SK-MEL-5 (cell line): ENCODE measurements around the gene FOCAD. TPM values are rescaled to one million over a fixed set of nuclear protein-coding genes. Genes with fewer than 3 reads are reported as not detected.
A peak's percentile ranks its signal among the peaks of the same experiment; 100 is the strongest.
"Not testable (repeated sequence)": the region's sequence is repeated elsewhere in the genome, so short reads cannot be mapped to it uniquely, and the experiment has no call there.

Experiments
- DNase-seq: peaks from one replicate; pipeline ENCODE4 v3.0.0-alpha.2; 2016; ENCODE audit warnings: low read depth, low spot score
- in situ Hi-C: cut with HindIII; loops from 2 replicates; pipeline ENCODE4 v1.10.0; 2016; ENCODE audit warnings: low sequenced_read_pairs, high pct_unique_total_duplicates, low pct_unique_long_range_greater_than_20kb
- total RNA-seq: library from RNA; depleted of rRNA; stranded (reverse); fragments of >200 nt; shearing (Covaris generic); gene quantifications from 2 replicates; pipeline ENCODE4 v1.2.3, GENCODE V29; 2014

FOCAD gene
- total RNA-seq, 1 experiment from 2014 or later = 37.3 TPM

DNA sequence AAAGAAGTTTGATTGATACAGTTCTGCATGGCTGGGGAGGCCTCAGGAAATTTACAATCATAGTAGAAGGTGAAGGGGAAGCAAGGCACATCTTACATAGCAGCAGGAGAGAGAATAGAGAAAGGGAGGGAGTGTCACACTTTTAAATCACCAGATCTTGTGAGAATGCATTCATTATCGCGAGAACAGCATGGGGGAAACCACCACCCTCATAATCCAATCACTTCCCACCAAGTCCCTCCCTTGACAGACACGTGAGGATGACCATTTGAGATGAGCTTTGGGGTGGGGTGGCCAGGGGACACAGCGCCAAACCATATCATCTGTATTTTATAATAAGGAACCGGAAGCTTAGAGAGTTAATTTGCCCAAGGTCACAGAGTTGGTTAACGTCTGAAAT is 13.7 kb upstream of the FOCAD start:
- in situ Hi-C loops = no loop called here
- DNase-seq = peak; percentile 58

DNA sequence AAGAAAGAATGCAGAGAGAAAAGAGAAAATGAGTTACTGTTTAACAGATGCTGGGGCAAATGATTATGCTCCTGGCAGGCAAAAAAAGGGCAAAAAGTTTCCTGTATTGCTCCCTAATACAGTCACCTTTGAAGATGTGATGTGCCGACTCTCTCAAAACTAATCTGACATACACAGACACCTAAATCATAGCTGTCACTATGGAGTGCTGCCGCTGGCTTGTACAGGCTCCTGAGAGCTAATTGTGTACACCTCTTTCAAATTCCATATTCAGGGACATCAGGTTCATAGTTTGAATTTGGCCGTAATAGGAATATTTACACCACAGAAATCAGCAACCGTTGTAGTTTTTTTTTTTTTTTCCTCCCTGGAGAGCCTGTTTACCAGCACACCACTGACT is 12.4 kb upstream of the FOCAD start:
- in situ Hi-C loops = no loop called here
- no peak for DNase-seq

DNA sequence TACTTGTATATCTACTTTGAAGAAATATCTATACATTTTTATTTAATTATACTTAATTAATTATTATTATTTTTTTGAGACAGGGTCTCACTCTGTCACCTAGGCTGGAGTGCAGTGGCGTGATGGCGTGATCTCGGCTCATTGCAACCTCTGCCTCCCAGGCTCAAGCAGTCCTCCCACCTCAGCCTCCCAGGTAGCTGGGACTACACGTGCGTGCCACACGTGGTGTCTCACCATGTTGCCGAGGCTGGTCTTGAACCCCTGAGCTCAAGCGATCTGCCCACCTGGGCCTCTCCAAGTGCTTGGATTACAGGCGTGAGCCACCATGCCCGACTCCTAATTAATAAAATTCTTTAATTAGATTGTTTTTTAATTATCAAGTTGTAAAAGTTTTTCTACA is 10.5 kb upstream of the FOCAD start:
- in situ Hi-C loops = not testable (repeated sequence)

DNA sequence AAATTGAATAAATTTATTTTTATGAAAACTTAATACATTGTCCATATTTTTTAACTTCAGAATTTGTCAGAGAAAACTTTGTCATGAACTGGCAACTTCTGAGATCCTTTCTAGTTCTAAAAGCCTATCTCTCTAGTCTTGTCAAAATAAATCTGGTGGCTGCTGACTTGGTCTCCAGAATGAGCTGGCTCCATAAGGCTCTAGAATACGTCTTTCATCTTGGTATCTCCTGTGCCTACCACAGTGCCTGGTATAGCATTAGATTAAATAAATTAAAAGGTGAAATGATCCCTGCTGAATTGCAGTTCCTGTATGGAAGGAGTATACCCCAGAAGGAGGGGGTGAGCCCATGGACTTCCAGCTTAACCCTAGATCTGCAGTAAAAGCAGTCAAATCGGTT is 2.6 kb upstream of the FOCAD start:
- no peak for DNase-seq
- in situ Hi-C loops = no loop called here

More for the DNA sequence above, 10.5 kb upstream of the FOCAD start:
- not testable (repeated sequence) for DNase-seq

DNA sequence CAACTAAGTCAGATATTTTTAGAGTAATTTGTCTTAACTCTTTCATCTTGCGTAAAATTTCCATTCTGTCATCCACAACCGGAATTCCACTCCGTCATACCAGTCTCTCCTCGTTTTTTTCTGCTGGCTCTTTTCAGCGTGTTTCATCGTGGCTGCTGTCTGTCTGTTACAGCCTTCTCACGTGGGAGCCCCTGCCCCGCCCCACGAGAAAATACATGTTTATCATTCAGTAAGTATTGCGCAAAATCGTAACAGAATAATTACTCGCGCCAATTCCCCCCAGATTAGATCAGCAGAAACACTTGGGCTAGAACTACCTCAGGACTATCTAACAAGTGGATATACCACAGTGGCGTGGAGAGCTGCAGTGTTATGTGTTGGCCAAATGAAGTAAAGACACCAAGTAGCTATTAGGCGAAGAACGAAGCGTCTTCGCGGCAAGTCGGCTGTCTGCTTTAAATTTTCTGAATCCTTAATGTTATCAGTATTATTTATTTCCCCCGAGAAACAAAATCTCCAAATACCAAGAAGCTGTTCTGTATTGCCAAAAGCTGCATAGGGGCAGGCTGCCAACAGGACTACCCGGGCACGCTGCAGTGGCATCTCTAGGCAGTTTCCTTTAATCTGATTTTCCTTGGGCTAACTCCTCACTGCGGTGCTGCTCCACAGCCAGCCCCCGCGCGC is 566 bp upstream of the FOCAD start:
- in situ Hi-C loops = no loop called here
- DNase-seq = peak; percentile 20

DNA sequence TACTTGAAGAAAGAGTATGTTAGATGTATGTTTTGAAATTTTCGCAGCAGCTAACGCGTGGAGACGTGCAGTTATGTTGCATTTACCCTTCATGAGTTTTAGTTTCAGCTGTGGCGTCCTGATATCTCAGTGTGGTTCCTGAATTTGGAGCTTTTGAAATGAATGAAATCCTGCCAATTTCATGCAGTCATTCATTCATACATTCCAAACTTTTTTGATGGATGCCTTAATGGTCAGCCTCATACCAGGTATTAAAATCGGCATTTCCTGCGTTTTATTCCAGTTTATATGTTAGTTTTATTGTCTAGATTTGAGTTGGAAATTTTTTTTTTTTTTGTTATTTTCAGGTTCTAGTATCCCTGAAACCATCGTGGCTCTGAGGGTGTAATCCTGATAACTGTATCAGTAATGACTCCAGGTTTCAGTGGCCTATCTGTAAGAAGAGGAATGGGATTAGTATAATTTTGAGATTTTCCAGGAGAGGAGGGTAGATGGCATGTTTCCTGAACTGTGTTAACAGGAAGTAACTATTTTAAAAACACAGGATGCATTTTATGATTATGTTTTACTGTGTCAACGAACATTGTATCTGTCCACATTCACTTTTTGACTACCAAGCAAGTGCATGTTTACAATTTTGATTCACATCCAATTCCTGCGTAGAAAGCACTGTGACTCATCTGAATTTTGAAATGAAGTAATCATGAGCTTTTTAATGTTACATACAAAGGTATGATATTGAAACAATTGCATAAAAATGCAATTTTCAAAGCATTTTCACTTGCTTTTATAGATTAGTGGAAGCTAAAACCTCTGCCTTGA is 1.0 kb downstream of the FOCAD start:
- in situ Hi-C loops = no loop called here
- DNase-seq = no peak

DNA sequence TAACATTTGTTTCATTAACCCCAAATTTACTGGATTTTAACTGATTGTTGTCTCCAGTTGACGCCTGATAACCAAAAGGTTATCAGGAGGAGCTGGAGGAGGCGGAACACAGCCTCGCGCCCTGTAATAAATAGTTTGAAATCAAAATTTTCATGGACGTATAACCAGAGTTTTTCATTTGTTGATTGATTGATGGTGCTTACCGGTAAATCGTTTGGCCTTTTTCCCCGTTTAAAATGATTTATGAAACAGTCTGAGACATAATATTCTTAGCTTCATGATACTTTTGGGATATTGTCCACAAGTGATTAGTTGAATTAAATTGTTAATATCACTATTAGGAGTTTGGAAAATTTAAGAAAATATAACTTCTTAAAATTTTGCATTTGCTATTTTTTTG is 1.7 kb downstream of the FOCAD start:
- in situ Hi-C loops = no loop called here

DNA sequence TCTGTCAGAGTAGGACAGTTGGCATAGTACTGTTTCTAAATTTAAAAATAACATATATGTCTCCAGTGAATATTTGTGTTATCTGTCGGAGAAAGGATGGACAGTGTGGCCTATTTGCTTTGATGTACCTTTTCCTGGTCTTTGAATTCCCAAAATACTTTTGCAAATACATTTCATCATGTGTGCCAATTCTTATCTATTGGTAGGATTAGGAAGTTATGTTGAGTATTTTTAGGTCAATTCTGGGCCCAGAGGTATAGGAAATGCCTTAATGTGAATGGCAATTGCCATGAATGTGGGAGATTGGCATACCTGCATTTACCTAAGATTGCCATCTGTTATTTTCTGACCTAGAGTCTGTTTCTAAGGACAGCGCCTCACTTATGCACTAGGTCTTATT is 5.8 kb downstream of the FOCAD start:
- in situ Hi-C loops = no loop called here
- no peak for DNase-seq

More for the DNA sequence above, 1.7 kb downstream of the FOCAD start:
- no peak for DNase-seq

DNA sequence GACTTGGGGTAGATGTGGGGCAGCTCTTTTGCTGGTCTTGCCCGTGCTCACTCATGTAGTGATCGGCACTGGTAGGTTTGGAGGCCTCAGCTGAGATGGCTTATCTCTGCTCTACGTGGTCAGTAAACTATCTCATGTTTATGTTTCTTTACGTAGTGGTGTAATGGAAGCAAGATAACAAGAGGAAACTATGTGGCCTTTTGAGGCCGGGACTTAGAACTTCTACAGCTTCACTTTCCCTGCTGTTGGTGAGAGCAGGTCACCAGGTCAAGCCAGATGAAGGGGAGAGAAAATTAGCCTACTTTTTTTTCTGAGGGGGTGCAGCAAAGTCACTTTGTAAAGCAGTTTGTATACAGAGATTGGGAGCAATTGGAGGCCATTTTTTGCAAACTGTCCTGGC is 8.5 kb downstream of the FOCAD start:
- in situ Hi-C loops = no loop called here
- no peak for DNase-seq

DNA sequence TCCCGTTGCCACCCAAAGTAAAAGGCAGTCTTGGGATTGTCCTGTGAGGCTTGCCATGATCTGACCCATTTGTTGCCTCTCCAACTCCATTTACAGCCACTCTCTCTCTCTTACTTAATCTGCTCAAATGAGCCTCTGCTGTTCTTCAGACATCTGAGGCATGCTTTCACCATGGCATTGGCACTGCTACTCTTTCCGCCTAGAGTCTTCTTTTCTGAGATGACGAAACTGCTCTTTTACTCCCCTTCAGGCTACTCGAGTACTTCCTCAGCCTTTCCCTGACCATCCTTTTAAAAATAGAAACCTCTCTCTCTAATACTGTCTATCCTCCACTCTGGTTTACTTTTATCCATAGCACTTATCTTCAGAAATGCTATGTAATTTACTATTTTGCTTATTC is 9.0 kb downstream of the FOCAD start:
- no peak for DNase-seq
- in situ Hi-C loops = no loop called here

DNA sequence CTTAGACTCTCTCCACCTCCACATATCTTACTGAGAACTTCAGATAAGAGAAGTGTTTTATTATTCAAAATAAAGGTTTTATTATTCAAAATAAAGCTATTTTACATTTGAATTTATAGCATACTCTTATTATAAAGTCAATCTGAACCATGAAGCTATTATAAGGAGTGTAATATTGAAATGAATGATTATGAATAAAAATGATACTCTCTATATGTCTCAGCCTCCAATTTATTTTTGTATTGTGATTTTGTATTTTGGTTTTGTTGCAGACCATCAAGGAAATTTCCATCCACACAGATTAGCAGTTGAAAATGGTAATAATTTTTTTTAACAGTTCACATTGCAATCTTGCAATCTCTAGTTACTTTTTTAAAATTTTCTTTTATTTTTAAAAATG is 10.2 kb downstream of the FOCAD start:
- in situ Hi-C loops = no loop called here
- DNase-seq = no peak

DNA sequence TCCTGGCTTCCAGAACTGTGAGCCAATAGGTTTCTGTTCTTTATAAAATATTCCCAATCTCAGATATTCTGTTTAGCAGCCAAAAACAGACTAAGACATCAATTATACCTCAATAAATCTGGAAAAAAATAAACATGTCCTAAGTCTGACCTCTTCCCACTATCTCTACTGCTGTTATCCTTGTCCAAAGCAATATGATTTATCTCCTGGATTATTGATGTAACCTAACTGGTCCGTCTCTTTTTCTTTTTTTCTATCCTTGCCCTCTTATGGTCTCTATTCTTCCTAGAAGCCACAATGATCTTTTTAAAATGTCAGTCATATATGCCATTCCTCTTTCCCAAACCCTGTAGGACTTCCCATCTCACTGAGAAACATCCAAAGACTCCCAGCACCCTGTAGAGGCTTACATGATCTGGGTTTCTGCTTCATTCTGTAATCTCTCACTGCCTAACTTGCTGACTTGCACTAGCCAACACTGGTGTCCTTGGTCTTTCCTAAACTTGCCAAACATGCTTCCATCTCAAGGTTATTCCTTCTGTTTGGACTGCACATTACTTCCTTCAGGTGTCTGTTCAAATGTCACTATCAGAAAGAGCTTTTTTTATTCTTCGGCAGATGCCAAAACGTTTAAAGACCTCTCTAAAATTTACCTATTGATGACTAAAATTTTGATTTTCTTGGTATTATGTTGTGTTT is 13.1 kb downstream of the FOCAD start:
- in situ Hi-C loops = no loop called here
- DNase-seq = no peak

DNA sequence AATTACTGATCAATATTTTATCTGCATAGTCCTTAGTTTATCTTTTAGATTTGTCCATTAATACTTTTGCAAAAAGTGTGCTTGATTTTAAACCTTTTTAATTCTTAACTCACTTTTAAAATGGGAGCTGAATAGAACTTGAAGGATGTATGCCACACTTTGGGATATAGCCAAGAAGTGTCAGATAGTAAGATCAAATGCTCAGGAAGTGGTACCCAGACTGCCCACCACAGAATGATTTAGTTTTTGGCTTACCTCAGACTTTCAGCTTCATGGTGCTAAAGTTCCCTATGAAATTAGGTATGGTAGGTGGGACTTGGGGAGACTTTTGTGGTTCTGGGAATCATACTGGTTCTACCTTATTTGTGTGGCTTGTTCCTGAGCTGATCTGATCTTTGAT is 14.7 kb downstream of the FOCAD start:
- in situ Hi-C loops = no loop called here
- DNase-seq = no peak

DNA sequence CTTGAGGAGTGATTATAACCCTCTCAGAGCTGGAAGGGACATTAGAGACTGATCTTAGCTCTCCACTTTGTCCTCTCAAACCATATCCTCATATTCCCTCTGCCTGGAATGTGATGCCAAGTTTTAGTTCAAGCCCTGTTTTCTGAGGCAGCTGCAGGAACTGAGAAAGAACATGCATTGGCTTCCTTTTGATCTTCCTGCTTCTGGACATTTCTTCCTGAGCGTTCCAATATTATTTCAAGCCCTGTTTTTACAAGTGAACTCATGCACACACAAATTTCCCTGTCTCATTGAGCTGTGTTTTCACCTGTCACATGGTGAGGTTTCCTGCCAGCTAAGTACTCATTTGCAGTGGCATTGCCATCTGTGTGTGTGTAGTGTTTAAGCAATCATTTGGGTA is 17.0 kb downstream of the FOCAD start:
- in situ Hi-C loops = no loop called here
- no peak for DNase-seq

DNA sequence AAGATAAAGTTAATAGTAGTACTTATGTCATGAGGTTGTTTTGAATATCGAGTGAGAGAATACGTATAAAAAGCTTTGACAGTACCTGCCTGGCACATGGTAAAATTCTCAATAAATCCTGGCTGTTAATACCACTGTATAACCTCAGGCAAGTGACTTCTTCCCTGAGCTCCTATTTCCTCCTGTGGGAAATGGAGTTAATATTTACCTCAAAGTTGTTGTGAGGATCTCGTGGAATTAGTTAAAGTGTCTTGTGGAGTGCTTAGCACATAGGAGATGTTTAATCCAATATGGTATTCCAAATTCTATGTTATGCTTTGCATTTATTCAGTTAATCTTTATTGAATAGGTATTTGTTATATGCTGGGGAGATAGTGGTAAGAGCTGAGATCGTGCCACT is 18.5 kb downstream of the FOCAD start:
- no peak for DNase-seq
- in situ Hi-C loops = no loop called here

DNA sequence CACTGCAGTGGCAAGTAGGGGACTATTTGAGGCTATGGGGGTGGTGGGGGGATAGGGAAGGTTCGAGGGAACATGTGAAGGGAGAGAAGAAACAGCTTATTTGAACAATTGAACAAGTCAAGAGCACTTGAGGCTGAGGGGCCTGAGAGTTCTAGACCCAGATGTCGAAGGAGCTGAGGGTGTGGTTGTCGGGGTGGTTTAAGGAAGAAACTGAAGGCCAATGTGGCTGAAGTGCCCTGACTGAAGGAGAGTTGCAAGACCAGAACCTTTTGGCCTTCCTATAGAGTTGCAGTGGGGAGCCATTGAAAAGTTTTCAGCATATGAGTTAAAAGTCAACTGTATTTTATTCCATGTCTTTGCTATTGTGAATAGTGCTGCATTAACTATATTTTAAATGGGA is 19.1 kb downstream of the FOCAD start:
- in situ Hi-C loops = no loop called here
- DNase-seq = no peak

DNA sequence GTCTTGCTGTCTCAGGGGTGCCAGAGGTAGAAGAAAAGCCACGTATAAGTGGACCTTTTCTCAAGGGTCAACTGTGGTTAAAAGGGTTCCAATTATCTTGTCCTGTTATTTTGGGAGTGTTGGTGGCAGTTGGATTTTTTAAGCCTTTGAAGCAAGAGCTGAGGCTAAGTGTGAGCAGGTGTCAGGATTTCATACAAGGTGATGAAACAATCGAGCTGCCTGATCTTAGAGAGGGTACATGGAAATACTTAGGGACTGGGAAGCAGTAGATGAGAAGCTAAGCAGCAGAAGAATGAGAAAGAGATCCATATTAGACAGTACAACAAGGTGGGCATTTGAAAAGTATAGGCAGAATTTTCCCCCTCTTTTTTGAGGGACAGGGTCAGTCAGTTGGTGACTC is 23.6 kb downstream of the FOCAD start:
- no peak for DNase-seq
- in situ Hi-C loops = no loop called here

DNA sequence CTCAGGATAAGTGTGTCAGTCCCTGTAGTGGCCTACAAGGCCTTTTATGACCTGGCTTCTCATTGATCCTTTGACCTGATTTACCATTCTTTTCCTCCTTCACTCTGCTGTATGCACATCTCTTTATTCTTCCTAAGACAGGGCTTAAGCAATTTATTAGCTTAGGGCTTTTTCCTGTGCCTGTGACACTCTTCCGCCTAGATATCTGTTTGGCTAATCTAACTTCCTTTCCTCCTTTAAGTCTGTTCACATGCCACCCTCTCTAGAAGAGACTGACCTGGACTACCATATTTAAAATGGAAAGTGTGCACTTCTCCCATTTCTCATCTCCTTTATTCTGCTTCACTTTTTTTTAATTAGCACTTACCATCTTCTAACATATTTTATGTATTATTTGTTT is 29.1 kb downstream of the FOCAD start:
- DNase-seq = no peak
- in situ Hi-C loops = no loop called here
